Measurements from ENCODE around the gene USP34. TPM values are rescaled to one million over a fixed set of nuclear protein-coding genes. Genes with fewer than 3 reads are reported as not detected.

USP34 gene
- total and polyA plus RNA-seq, 7 experiments from 2014 or later, result 15.3 to 186 (median 164) TPM

DNA sequence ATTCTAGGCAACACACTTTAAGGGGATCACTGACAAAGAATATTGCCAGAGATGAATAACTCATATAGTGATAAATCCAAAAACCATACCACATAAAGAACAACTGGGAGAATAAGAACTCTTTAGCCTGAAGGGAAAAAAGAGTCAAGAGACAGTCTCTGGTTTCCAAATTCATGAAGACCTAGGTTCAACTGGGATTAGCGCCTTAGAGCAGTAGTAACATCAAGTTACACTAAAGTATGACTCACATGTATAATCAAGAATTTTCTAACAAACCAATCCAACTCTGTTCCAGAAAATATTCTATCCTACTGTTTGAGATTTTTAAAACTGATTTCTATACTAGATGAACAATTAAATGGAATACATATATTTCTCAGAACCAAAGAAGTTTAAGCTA is 93.8 kb downstream of the USP34 start:
- no peaks in the 10 kb centered on the region for H3K27me3 ChIP-seq (ENCODE audit: control insufficient read depth in 2 of 2, insufficient read depth in 2 of 2, low read length in 2 of 2)
- H3K9me3 ChIP-seq (ENCODE audit: control insufficient read depth in 2 of 3, low read length in 3 of 3), result no peaks in the 10 kb centered on the region
- no peak overlapping the region for H3K4me3 ChIP-seq (ENCODE audit: low read length)
- Mint-ChIP-seq H3K36me3 (peaks cover 12 to 75% (median 59%) of the 10 kb centered on the region in 5 donors), H3K27me3 (no peaks in the 10 kb centered on the region), H3K4me3 (no peak overlapping the region), H3K27ac (no peak overlapping the region), H3K9me3 (peaks cover 0 to 1% (median 0%) of the 10 kb centered on the region in 11 donors), H3K4me1 (peaks cover 3 to 31% (median 5%) of the 10 kb centered on the region in 7 donors)
- H3K27ac ChIP-seq (ENCODE audit: low read depth, low read length), result no peak overlapping the region
- no peak for DNase-seq
- ChIA-PET POLR2A (no interaction called here), CTCF (no interaction called here)
- H3K4me1 ChIP-seq (ENCODE audit: control insufficient read depth in 2 of 2, insufficient read depth in 2 of 2, low read length in 2 of 2), result no peaks in the 10 kb centered on the region
- no peak for ATAC-seq
- intact Hi-C loops (cut with micrococcal nuclease), result no loop called here
- peaks cover 13 to 70% (median 16%) of the 10 kb centered on the region in 3 experiments for H3K36me3 ChIP-seq (ENCODE audit: control insufficient read depth in 2 of 3, insufficient read depth in 3 of 3, low read length in 3 of 3)

- ChIA-PET POLR2A (no interaction called here), CTCF (no interaction called here)
- Mint-ChIP-seq H3K36me3 (peaks cover 12 to 71% (median 55%) of the 10 kb centered on the region in 5 donors), H3K27me3 (no peaks in the 10 kb centered on the region), H3K4me1 (peaks cover 3 to 24% (median 5%) of the 10 kb centered on the region in 7 donors), H3K4me3 (no peak overlapping the region), H3K27ac (peak overlapping the region in 2 of 9 donors; percentile 38 to 56), H3K9me3 (peaks cover 0 to 1% (median 0%) of the 10 kb centered on the region in 11 donors)
- ATAC-seq (no peak), DNase-seq (no peak)
- Histone ChIP-seq H3K4me3 (ENCODE audit: low read length) (no peak overlapping the region), H3K36me3 (ENCODE audit: control insufficient read depth in 2 of 3, insufficient read depth in 3 of 3, low read length in 3 of 3) (peaks cover 13 to 63% (median 16%) of the 10 kb centered on the region in 3 experiments), H3K9me3 (ENCODE audit: control insufficient read depth in 2 of 3, low read length in 3 of 3) (no peaks in the 10 kb centered on the region), H3K27ac (ENCODE audit: low read depth, low read length) (no peak overlapping the region), H3K27me3 (ENCODE audit: control insufficient read depth in 2 of 2, insufficient read depth in 2 of 2, low read length in 2 of 2) (no peaks in the 10 kb centered on the region), H3K4me1 (ENCODE audit: control insufficient read depth in 2 of 2, insufficient read depth in 2 of 2, low read length in 2 of 2) (no peaks in the 10 kb centered on the region)
- intact Hi-C loops (cut with micrococcal nuclease), result no loop called here
These were observed 94.7 kb downstream of the USP34 start for GRCh38 chr2:61376211-61376610.

- H3K27ac Mint-ChIP-seq, result peak overlapping the region in 1 of 9 donors; percentile 73
- no peak for DNase-seq
- H3K36me3 Mint-ChIP-seq, result peaks cover under 1 to 59% (median 33%) of the 10 kb centered on the region in 5 donors
- Histone ChIP-seq H3K4me1 (ENCODE audit: control insufficient read depth in 2 of 2, insufficient read depth in 2 of 2, low read length in 2 of 2) (no peaks in the 10 kb centered on the region), H3K27ac (ENCODE audit: low read depth, low read length) (no peak overlapping the region), H3K36me3 (ENCODE audit: control insufficient read depth in 2 of 3, insufficient read depth in 3 of 3, low read length in 3 of 3) (peaks cover 0 to 53% (median 4%) of the 10 kb centered on the region in 3 experiments), H3K27me3 (ENCODE audit: control insufficient read depth in 2 of 2, insufficient read depth in 2 of 2, low read length in 2 of 2) (no peaks in the 10 kb centered on the region), H3K4me3 (ENCODE audit: low read length) (no peak overlapping the region), H3K9me3 (ENCODE audit: control insufficient read depth in 2 of 3, low read length in 3 of 3) (no peaks in the 10 kb centered on the region)
- no peak for ATAC-seq
- POLR2A ChIA-PET, result no interaction called here
- CTCF ChIA-PET, result no interaction called here
- intact Hi-C loops (cut with micrococcal nuclease), result no loop called here
- H3K27me3 Mint-ChIP-seq, result no peaks in the 10 kb centered on the region
- H3K4me1 Mint-ChIP-seq, result peaks cover 14 to 49% (median 28%) of the 10 kb centered on the region in 7 donors
- H3K4me3 Mint-ChIP-seq, result no peak overlapping the region
- H3K9me3 Mint-ChIP-seq, result no peaks in the 10 kb centered on the region
These were observed 99.9 kb downstream of the USP34 start for GRCh38 chr2:61371027-61371426.

DNA sequence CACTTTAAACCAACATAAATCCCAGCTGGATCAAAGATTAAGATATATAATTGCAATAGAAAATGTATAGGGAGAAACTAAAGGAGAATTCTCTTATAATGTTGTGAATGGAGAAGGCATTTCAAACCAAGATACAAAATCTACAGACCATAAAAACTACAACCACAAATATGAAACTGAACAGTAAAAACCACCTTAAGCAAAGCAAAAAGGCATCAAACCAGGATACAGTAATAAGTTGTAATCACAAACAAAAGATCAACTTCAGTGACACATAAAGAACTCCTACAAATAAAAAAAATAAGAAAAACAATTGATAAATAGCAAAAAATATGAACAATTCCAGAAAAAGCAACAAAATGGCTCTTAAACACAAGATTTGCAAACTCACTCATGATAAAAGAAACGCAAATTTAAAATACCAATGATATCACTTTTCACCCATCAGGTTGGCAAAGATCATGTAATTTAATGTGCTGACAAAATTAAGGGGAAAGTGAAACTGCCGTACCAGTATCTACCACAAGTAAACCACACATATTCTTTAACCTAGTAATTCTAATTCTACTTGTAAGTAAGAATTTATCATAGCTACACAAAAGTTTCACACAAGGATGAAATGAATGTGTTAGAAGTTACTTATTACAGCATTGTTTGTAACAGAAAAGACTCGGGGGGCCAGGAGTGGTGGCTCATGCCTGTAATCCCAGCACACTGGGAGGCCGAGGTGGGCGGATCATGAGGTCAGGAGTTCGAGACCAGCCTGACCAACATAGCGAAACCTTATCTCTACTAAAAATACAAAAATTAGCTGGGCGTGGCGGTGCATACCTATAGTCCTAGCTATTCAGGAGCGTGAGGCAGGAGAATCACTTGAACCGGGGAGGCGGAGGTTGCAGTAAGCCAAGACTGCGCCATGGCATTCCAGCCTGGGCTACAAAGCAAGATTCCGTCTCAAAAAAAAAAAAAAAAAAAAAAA is 101.9 kb downstream of the USP34 start:
- no peak overlapping the region for H3K4me3 ChIP-seq (ENCODE audit: low read length)
- no peak overlapping the region for H3K27ac ChIP-seq (ENCODE audit: low read depth, low read length)
- H3K9me3 ChIP-seq (ENCODE audit: control insufficient read depth in 2 of 3, low read length in 3 of 3), result no peaks in the 10 kb centered on the region
- Mint-ChIP-seq H3K27me3 (no peaks in the 10 kb centered on the region), H3K4me1 (peaks cover 17 to 53% (median 42%) of the 10 kb centered on the region in 7 donors), H3K36me3 (peaks cover 0 to 44% (median 24%) of the 10 kb centered on the region in 5 donors), H3K9me3 (no peaks in the 10 kb centered on the region), H3K4me3 (no peak overlapping the region), H3K27ac (peak overlapping the region in 6 of 9 donors; percentile 8 to 82 (median 56))
- H3K36me3 ChIP-seq (ENCODE audit: control insufficient read depth in 2 of 3, insufficient read depth in 3 of 3, low read length in 3 of 3), result peaks cover 0 to 39% (median 5%) of the 10 kb centered on the region in 3 experiments
- H3K27me3 ChIP-seq (ENCODE audit: control insufficient read depth in 2 of 2, insufficient read depth in 2 of 2, low read length in 2 of 2), result no peaks in the 10 kb centered on the region
- no peak for DNase-seq
- intact Hi-C loops (cut with micrococcal nuclease), result no loop called here
- ChIA-PET CTCF (interaction anchor here (0.6 kb wide), 1 partner anchor 12 kb away, joined by 3 read pairs; no protein-coding TSS in a partner anchor), POLR2A (interaction anchor here (0.8 kb wide), 1 partner anchor 41 kb away, joined by 3 read pairs; no protein-coding TSS in a partner anchor)
- ATAC-seq, result no peak
- H3K4me1 ChIP-seq (ENCODE audit: control insufficient read depth in 2 of 2, insufficient read depth in 2 of 2, low read length in 2 of 2), result no peaks in the 10 kb centered on the region

- H3K36me3 ChIP-seq (ENCODE audit: control insufficient read depth in 2 of 3, insufficient read depth in 3 of 3, low read length in 3 of 3), result peaks cover 0 to 36% (median 5%) of the 10 kb centered on the region in 3 experiments
- no peak for ATAC-seq
These were observed 103.7 kb downstream of the USP34 start for GRCh38 chr2:61367177-61367576.

DNA sequence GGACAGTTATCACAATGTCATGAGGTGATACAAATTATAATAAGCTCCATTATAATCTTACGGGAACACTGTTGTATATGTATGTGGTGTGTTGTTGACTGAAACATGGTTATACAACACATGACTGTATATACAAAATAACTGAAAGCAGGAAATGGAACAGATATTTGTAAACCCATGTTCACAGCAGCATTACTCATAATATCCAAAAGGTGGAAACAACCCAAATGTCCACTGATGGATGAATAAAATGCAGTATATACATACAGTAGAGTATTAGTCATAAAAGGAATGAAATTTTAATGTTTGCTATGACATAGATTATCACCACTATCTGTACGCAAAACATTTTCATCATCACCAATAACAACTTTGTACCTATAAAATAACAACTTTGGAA is 107.3 kb downstream of the USP34 start:
- peaks cover 0 to 3% of the 10 kb centered on the region in 2 donors for H3K4me1 ChIP-seq (ENCODE audit: control insufficient read depth in 2 of 2, insufficient read depth in 2 of 2, low read length in 2 of 2)
- POLR2A ChIA-PET, result no interaction called here
- no peaks in the 10 kb centered on the region for H3K27me3 ChIP-seq (ENCODE audit: control insufficient read depth in 2 of 2, insufficient read depth in 2 of 2, low read length in 2 of 2)
- H3K27me3 Mint-ChIP-seq, result no peaks in the 10 kb centered on the region
- no peaks in the 10 kb centered on the region for H3K9me3 ChIP-seq (ENCODE audit: control insufficient read depth in 2 of 3, low read length in 3 of 3)
- no peak overlapping the region for H3K4me3 ChIP-seq (ENCODE audit: low read length)
- DNase-seq, result no peak
- intact Hi-C loops (cut with micrococcal nuclease), result no loop called here
- ATAC-seq, result no peak
- peaks cover 6 to 51% (median 35%) of the 10 kb centered on the region in 5 donors for H3K36me3 Mint-ChIP-seq
- peaks cover 23 to 80% (median 69%) of the 10 kb centered on the region in 7 donors for H3K4me1 Mint-ChIP-seq
- H3K27ac ChIP-seq (ENCODE audit: low read depth, low read length), result no peak overlapping the region
- H3K27ac Mint-ChIP-seq, result no peak overlapping the region
- no peak overlapping the region for H3K4me3 Mint-ChIP-seq
- CTCF ChIA-PET, result no interaction called here
- H3K36me3 ChIP-seq (ENCODE audit: control insufficient read depth in 2 of 3, insufficient read depth in 3 of 3, low read length in 3 of 3), result peaks cover 0 to 20% (median 5%) of the 10 kb centered on the region in 3 experiments
- peaks cover 0 to 4% (median 0%) of the 10 kb centered on the region in 11 donors for H3K9me3 Mint-ChIP-seq

More at GRCh38 chr2:61367177-61367576, 103.7 kb downstream of the USP34 start:
- Histone ChIP-seq H3K4me1 (ENCODE audit: control insufficient read depth in 2 of 2, insufficient read depth in 2 of 2, low read length in 2 of 2) (peaks cover 0 to 3% of the 10 kb centered on the region in 2 donors), H3K27ac (ENCODE audit: low read depth, low read length) (no peak overlapping the region), H3K4me3 (ENCODE audit: low read length) (no peak overlapping the region), H3K27me3 (ENCODE audit: control insufficient read depth in 2 of 2, insufficient read depth in 2 of 2, low read length in 2 of 2) (no peaks in the 10 kb centered on the region), H3K9me3 (ENCODE audit: control insufficient read depth in 2 of 3, low read length in 3 of 3) (no peaks in the 10 kb centered on the region)
- Mint-ChIP-seq H3K27me3 (no peaks in the 10 kb centered on the region), H3K4me3 (no peak overlapping the region), H3K36me3 (peaks cover 6 to 51% (median 35%) of the 10 kb centered on the region in 5 donors), H3K4me1 (peaks cover 19 to 63% (median 50%) of the 10 kb centered on the region in 7 donors), H3K27ac (peak overlapping the region in 2 of 9 donors; percentile 34 to 69), H3K9me3 (peaks cover 0 to 4% (median 0%) of the 10 kb centered on the region in 11 donors)
- CTCF ChIA-PET, result no interaction called here
- POLR2A ChIA-PET, result interaction anchor here (0.5 to 1.2 kb wide), 2 partner anchors 83 to 171 kb away, joined by 3 read pairs; partner anchors contain the start of gene XPO1
- intact Hi-C loops (cut with micrococcal nuclease), result no loop called here
- DNase-seq, result no peak

Measured in naive thymus-derived CD4-positive, alpha-beta T cell (primary cell).